Lower leg skin (tissue), 3 donors: ENCODE data around the gene GNG10.

Source experiments
- CTCF ChIP-seq, 3 donors: fragments of 450-650 bp; IDR thresholded peaks; one replicate each; pipeline ENCODE4 v1.5.1; 2016; ENCODE audit warnings: antibody characterized with exemption in 3 of 3, mild to moderate bottlenecking in 3 of 3, moderate library complexity in 2 of 3
- POLR2A ChIP-seq, 2 donors: fragments of 450-650 bp; IDR thresholded peaks; one replicate each; pipeline ENCODE4 v1.6.1; 2016 to 2017; ENCODE audit warnings: antibody characterized with exemption in 2 of 2, mild to moderate bottlenecking in 1 of 2, moderate library complexity in 1 of 2

GRCh38 chr9:111622626-111623025 lies 38.8 kb upstream of the GNG10 start:
- TF ChIP-seq CTCF (IDR thresholded peaks at IDR 0.05) (no peak), POLR2A (IDR thresholded peaks at IDR 0.05) (no peak)
